Cortex of kidney (tissue), 1 donor: ENCODE data around the gene CCDC106.

ENCODE experiments used
- DNase-seq: peaks from one replicate; lab custom pipeline; 2025; lab: John Stamatoyannopoulos, UW

The CCDC106 gene

GRCh38 chr19:55697698-55698097 is 49.7 kb downstream of the CCDC106 start:
- no peak for DNase-seq

GRCh38 chr19:55698256-55698655 is 50.2 kb downstream of the CCDC106 start:
- no peak for DNase-seq

- DNase-seq = no peak
Measured at GRCh38 chr19:55699221-55699620, 51.2 kb downstream of the CCDC106 start.

GRCh38 chr19:55700813-55701212 is 52.8 kb downstream of the CCDC106 start:
- DNase-seq = no peak

GRCh38 chr19:55702131-55702627 is 54.2 kb downstream of the CCDC106 start:
- no peak for DNase-seq
